OCI-LY1 (cell line): ENCODE data around the gene PRRC2A.

Source experiments
- CTCF ChIP-seq: fragments of 200-600 bp; sonication (generic), shearing (Covaris generic); IDR thresholded peaks from 2 replicates; pipeline ENCODE4 v1.5.1; 2017; ENCODE audit warnings: mild to moderate bottlenecking, antibody characterized with exemption, low read length, moderate library complexity, mixed read lengths
- EZH2 ChIP-seq: fragments of 200-600 bp; sonication (generic), shearing (Covaris generic); IDR thresholded peaks from 2 replicates; pipeline ENCODE4 v1.8.0; 2017; ENCODE audit warnings: borderline replicate concordance, mixed run types, mild to moderate bottlenecking, antibody characterized with exemption, low read length, moderate library complexity, mixed read lengths

DNA sequence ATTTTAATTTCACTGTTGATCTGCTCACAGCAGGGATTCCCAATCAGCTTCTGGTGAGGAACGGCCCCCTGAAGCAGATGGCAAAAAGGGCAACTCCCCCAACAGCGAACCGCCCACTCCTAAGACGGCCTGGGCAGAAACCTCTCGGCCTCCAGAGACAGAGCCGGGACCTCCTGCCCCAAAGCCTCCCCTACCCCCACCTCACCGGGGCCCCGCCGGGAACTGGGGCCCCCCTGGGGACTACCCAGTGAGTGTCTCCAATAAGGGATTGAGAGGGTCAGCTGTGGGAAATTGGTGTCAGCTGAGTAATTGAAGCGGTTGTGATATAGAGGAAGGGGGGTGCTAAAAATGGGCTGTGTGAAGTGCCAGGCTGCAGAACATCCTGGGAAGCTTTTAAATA, 6.4 kb downstream of the PRRC2A start:
- TF ChIP-seq EZH2 (no peak), CTCF (no peak)
